Measurements from ENCODE around the gene C11orf91.
A peak's percentile ranks its signal among the peaks of the same experiment; 100 is the strongest.

The C11orf91 gene

GRCh38 chr11:33651990-33652389, 48.6 kb downstream of the C11orf91 start:
- no peak overlapping the region for H2AFZ ChIP-seq (ENCODE audit: insufficient read depth, low read length, poor library complexity)
- no peaks in the 10 kb centered on the region for H3K36me3 ChIP-seq (ENCODE audit: control insufficient read depth in 1 of 2, insufficient read depth in 2 of 2, low read length in 2 of 2)
- H3K4ac ChIP-seq (ENCODE audit: low read depth, low read length) = no peak overlapping the region
- H3K4me3 ChIP-seq (ENCODE audit: low read depth, low read length) = peak overlapping the region; percentile 20
- no peaks in the 10 kb centered on the region for H3K79me1 ChIP-seq (ENCODE audit: low read length)
- no peak overlapping the region for H2BK120ac ChIP-seq (ENCODE audit: insufficient read depth, low read length, poor library complexity)
- no peak overlapping the region for H3K23ac ChIP-seq (ENCODE audit: low read length)
- no peak overlapping the region for H4K8ac ChIP-seq (ENCODE audit: low read depth, low read length)
- H4K12ac ChIP-seq (ENCODE audit: low read depth, low read length) = no peak overlapping the region
- H2BK5ac ChIP-seq (ENCODE audit: low read depth, low read length, poor library complexity) = no peak overlapping the region
- H3K27ac ChIP-seq (ENCODE audit: low read depth, low read length) = no peak overlapping the region
- peaks cover 2 to 4% of the 10 kb centered on the region in 2 experiments for H3K4me1 ChIP-seq (ENCODE audit: control insufficient read depth in 1 of 2, insufficient read depth in 2 of 2, low read length in 2 of 2)
- H3K79me2 ChIP-seq (ENCODE audit: control insufficient read depth, insufficient read depth, low read length, poor library complexity) = no peaks in the 10 kb centered on the region
- DNase-seq = peak; percentile 26 to 52
- no peak overlapping the region for H3K14ac ChIP-seq (ENCODE audit: low read length)
- no peak overlapping the region for H3K9ac ChIP-seq (ENCODE audit: low read length)
- no peaks in the 10 kb centered on the region for H3K27me3 ChIP-seq (ENCODE audit: insufficient read depth, low read length)
- no peak overlapping the region for H2AK5ac ChIP-seq (ENCODE audit: low read length)
- no peak overlapping the region for H4K91ac ChIP-seq (ENCODE audit: low read depth, low read length)
- H3K4me2 ChIP-seq (ENCODE audit: low read length) = no peak overlapping the region
- H2BK12ac ChIP-seq (ENCODE audit: low read length) = no peak overlapping the region
- no peaks in the 10 kb centered on the region for H3K9me3 ChIP-seq (ENCODE audit: insufficient read depth, low read depth, low read length)
- no CpG with 5 or more reads among the region's 6 CpGs for WGBS (ENCODE audit: extremely low coverage, insufficient coverage, insufficient read length)
- no peak overlapping the region for H3K18ac ChIP-seq (ENCODE audit: low read length)

GRCh38 chr11:33651555-33651954, 49.1 kb downstream of the C11orf91 start:
- H3K23ac ChIP-seq (ENCODE audit: low read length) = no peak overlapping the region
- no peak overlapping the region for H3K18ac ChIP-seq (ENCODE audit: low read length)
- DNase-seq = peak in 1 of 2 donors; percentile 20
- no peak overlapping the region for H3K14ac ChIP-seq (ENCODE audit: low read length)
- no peak overlapping the region for H2BK12ac ChIP-seq (ENCODE audit: low read length)
- no peak overlapping the region for H3K4me3 ChIP-seq (ENCODE audit: low read depth, low read length)
- H2AK5ac ChIP-seq (ENCODE audit: low read length) = no peak overlapping the region
- no peaks in the 10 kb centered on the region for H3K9me3 ChIP-seq (ENCODE audit: insufficient read depth, low read depth, low read length)
- H2BK5ac ChIP-seq (ENCODE audit: low read depth, low read length, poor library complexity) = no peak overlapping the region
- H4K91ac ChIP-seq (ENCODE audit: low read depth, low read length) = no peak overlapping the region
- no peak overlapping the region for H3K27ac ChIP-seq (ENCODE audit: low read depth, low read length)
- no peak overlapping the region for H4K12ac ChIP-seq (ENCODE audit: low read depth, low read length)
- no peaks in the 10 kb centered on the region for H3K27me3 ChIP-seq (ENCODE audit: insufficient read depth, low read length)
- H2BK120ac ChIP-seq (ENCODE audit: insufficient read depth, low read length, poor library complexity) = no peak overlapping the region
- H3K36me3 ChIP-seq (ENCODE audit: control insufficient read depth in 1 of 2, insufficient read depth in 2 of 2, low read length in 2 of 2) = no peaks in the 10 kb centered on the region
- H3K9ac ChIP-seq (ENCODE audit: low read length) = no peak overlapping the region
- H3K79me2 ChIP-seq (ENCODE audit: control insufficient read depth, insufficient read depth, low read length, poor library complexity) = no peaks in the 10 kb centered on the region
- H3K4ac ChIP-seq (ENCODE audit: low read depth, low read length) = no peak overlapping the region
- no peak overlapping the region for H4K8ac ChIP-seq (ENCODE audit: low read depth, low read length)
- H3K79me1 ChIP-seq (ENCODE audit: low read length) = no peaks in the 10 kb centered on the region
- H2AFZ ChIP-seq (ENCODE audit: insufficient read depth, low read length, poor library complexity) = no peak overlapping the region
- WGBS (ENCODE audit: extremely low coverage, insufficient coverage, insufficient read length) = no CpG with 5 or more reads among the region's 4 CpGs
- H3K4me1 ChIP-seq (ENCODE audit: control insufficient read depth in 1 of 2, insufficient read depth in 2 of 2, low read length in 2 of 2) = peaks cover 2 to 4% of the 10 kb centered on the region in 2 experiments
- H3K4me2 ChIP-seq (ENCODE audit: low read length) = no peak overlapping the region

GRCh38 chr11:33649944-33650343, 50.7 kb downstream of the C11orf91 start:
- H3K4me2 ChIP-seq (ENCODE audit: low read length) = no peak overlapping the region
- H3K79me2 ChIP-seq (ENCODE audit: control insufficient read depth, insufficient read depth, low read length, poor library complexity) = no peaks in the 10 kb centered on the region
- no peak overlapping the region for H2AFZ ChIP-seq (ENCODE audit: insufficient read depth, low read length, poor library complexity)
- no peak overlapping the region for H2BK120ac ChIP-seq (ENCODE audit: insufficient read depth, low read length, poor library complexity)
- no peak overlapping the region for H3K4me3 ChIP-seq (ENCODE audit: low read depth, low read length)
- no peak overlapping the region for H3K18ac ChIP-seq (ENCODE audit: low read length)
- H3K9ac ChIP-seq (ENCODE audit: low read length) = no peak overlapping the region
- H3K79me1 ChIP-seq (ENCODE audit: low read length) = no peaks in the 10 kb centered on the region
- peaks cover 2 to 4% of the 10 kb centered on the region in 2 experiments for H3K4me1 ChIP-seq (ENCODE audit: control insufficient read depth in 1 of 2, insufficient read depth in 2 of 2, low read length in 2 of 2)
- no peaks in the 10 kb centered on the region for H3K27me3 ChIP-seq (ENCODE audit: insufficient read depth, low read length)
- H2BK12ac ChIP-seq (ENCODE audit: low read length) = no peak overlapping the region
- no peak overlapping the region for H2BK5ac ChIP-seq (ENCODE audit: low read depth, low read length, poor library complexity)
- no peak overlapping the region for H3K14ac ChIP-seq (ENCODE audit: low read length)
- no peak overlapping the region for H3K23ac ChIP-seq (ENCODE audit: low read length)
- DNase-seq = no peak
- H3K9me3 ChIP-seq (ENCODE audit: insufficient read depth, low read depth, low read length) = no peaks in the 10 kb centered on the region
- H3K36me3 ChIP-seq (ENCODE audit: control insufficient read depth in 1 of 2, insufficient read depth in 2 of 2, low read length in 2 of 2) = no peaks in the 10 kb centered on the region
- H3K4ac ChIP-seq (ENCODE audit: low read depth, low read length) = no peak overlapping the region
- H4K12ac ChIP-seq (ENCODE audit: low read depth, low read length) = no peak overlapping the region
- no peak overlapping the region for H2AK5ac ChIP-seq (ENCODE audit: low read length)
- no peak overlapping the region for H4K8ac ChIP-seq (ENCODE audit: low read depth, low read length)
- H4K91ac ChIP-seq (ENCODE audit: low read depth, low read length) = no peak overlapping the region
- WGBS (ENCODE audit: extremely low coverage, insufficient coverage, insufficient read length) = no CpG with 5 or more reads among the region's 4 CpGs
- H3K27ac ChIP-seq (ENCODE audit: low read depth, low read length) = no peak overlapping the region

Measured in trophoblast cell (in vitro differentiated cells and primary cell).